Ovary (tissue), 9 donors: ENCODE data around the gene C1QTNF12. TPM values are rescaled to one million over a fixed set of nuclear protein-coding genes. Genes with fewer than 3 reads are reported as not detected.

Source experiments
- DNase-seq, 5 donors: peaks; one replicate each; pipeline ENCODE4 v3.0.0-alpha.2; 2019 to 2020
- H3K27ac ChIP-seq, 2 donors: fragments of 200-600 bp; one replicate each; pipeline versions ENCODE4 v1.5.1 to v1.8.0; 2019 to 2022
- H3K27me3 ChIP-seq: fragments of 200-600 bp; one replicate; pipeline ENCODE4 v1.8.0; 2022
- H3K36me3 ChIP-seq: fragments of 200-600 bp; sonication (generic); one replicate; pipeline ENCODE4 v1.5.1; 2019
- H3K4me1 ChIP-seq: one replicate; pipeline ENCODE4 v1.8.1; 2013; ENCODE audit warnings: mild to moderate bottlenecking, moderate library complexity; ENCODE audit not compliant: insufficient read depth
- H3K4me3 ChIP-seq: fragments of 200-600 bp; sonication (generic); one replicate; pipeline ENCODE4 v1.5.1; 2017
- H3K9me3 ChIP-seq, 2 donors: fragments of 200-600 bp in 1 of 2; sonication (generic) in 1 of 2; one replicate each; pipeline versions ENCODE4 v1.5.1 to v1.8.1; 2013 to 2019; ENCODE audit warnings: mild to moderate bottlenecking in 1 of 2, moderate library complexity in 1 of 2
- CTCF ChIP-seq, 3 donors: fragments of 450-650 bp in 2 of 3; fragments of 200-600 bp in 1 of 3; IDR thresholded peaks; one replicate each; pipeline versions ENCODE4 v1.5.1 to v1.8.0; 2016 to 2022; ENCODE audit warnings: antibody characterized with exemption in 3 of 3, mild to moderate bottlenecking in 1 of 3
- EP300 ChIP-seq: sonication (generic); formaldehyde crosslinking; IDR thresholded peaks from one replicate; pipeline ENCODE4 v1.6.1; 2017; ENCODE audit warnings: antibody characterized with exemption
- POLR2A ChIP-seq: fragments of 450-650 bp; IDR thresholded peaks from one replicate; pipeline ENCODE4 v1.6.1; 2017; ENCODE audit warnings: antibody characterized with exemption, mild to moderate bottlenecking, moderate library complexity
- WGBS, 3 donors: extraction: QIAGEN DNeasy Blood & Tissue Kit in 1 of 3; methylation state at CpG; one replicate each; pipeline versions ENCODE4 v1.1.5 to v1.1.7; 2013 to 2017; 5-methylcytosine and 5-hydroxymethylcytosine counted together
- intact Hi-C, 4 donors: fragments of 100-400 bp; cut with DNase I; formaldehyde crosslinking; loops; one replicate each; pipeline versions ENCODE4 v1.11.0 to v1.15.1; 2022 to 2023
- polyA plus RNA-seq, 2 donors: library from polyadenylated mRNA; stranded (reverse); fragments of 200-250 nt in 1 of 2; fragments of 350-450 nt in 1 of 2; fragmentation: Illumina TruSeq in 1 of 2; extraction: RNeasy Lipid Tissue Mini Kit (QIAGEN cat#74804) in 1 of 2; gene quantifications; one replicate each; pipeline ENCODE4 v1.2.3, GENCODE V29; 2013 to 2014
- total RNA-seq, 7 donors: library from RNA; depleted of rRNA in 2 of 7; stranded (reverse); fragments of >200 nt in 2 of 7; fragmentation: NEBNext Ultra II Directional in 3 of 7; extraction: Animal tissue kit (Norgen Biotek cat#: 25700) in 3 of 7; gene quantifications; one replicate each; pipeline versions ENCODE4 v1.1.0 to v1.2.4, GENCODE V29; 2016 to 2023
- donor health status: DM: no; HTN: no; CAD: no; lungs with moderate emphysema.
- donor health status: DM: no; HTN: no; CAD: no.
- donor health status: Bipolar disorder and iron deficiency.
- donor health status: DM: yes; HTN: yes; CAD: no.
- donor health status: DM: no; HTN: no; CAD: no.
- donor health status: DM: yes; HTN: yes; CAD: no.

C1QTNF12 gene
- total and polyA plus RNA-seq, 9 donors = 0.92 to 4.8 (median 1.4) TPM; not detected in 1

GRCh38 chr1:1218524-1219200 is 27.9 kb downstream of the C1QTNF12 start:
- TF ChIP-seq POLR2A (no peak), CTCF (IDR thresholded peaks at IDR 0.05) (no peak), EP300 (no peak)
- intact Hi-C loops = no loop called here
- no peaks in the 10 kb centered on the region for H3K9me3 ChIP-seq
- WGBS, 3 donors = 88 to 92% (median 92%) methylated on average over 20 to 36 of the region's 36 CpGs
- H3K27ac ChIP-seq = no peak overlapping the region
- H3K4me1 ChIP-seq = no peaks in the 10 kb centered on the region
- H3K36me3 ChIP-seq = no peaks in the 10 kb centered on the region
- DNase-seq = no peak
- no peaks in the 10 kb centered on the region for H3K27me3 ChIP-seq
- H3K4me3 ChIP-seq = no peak overlapping the region

- WGBS, 3 donors = 87 to 89% (median 87%) methylated on average over 46 to 52 of the region's 52 CpGs
These were observed 28.6 kb downstream of the C1QTNF12 start for GRCh38 chr1:1217621-1218523.

GRCh38 chr1:1216770-1217620 is 29.5 kb downstream of the C1QTNF12 start:
- H3K36me3 ChIP-seq = no peaks in the 10 kb centered on the region
- no peak for DNase-seq
- no peaks in the 10 kb centered on the region for H3K27me3 ChIP-seq
- H3K4me3 ChIP-seq = no peak overlapping the region
- no peak for TF ChIP-seq CTCF (IDR thresholded peaks at IDR 0.05)
- TF ChIP-seq EP300 = no peak
- TF ChIP-seq POLR2A = no peak
- H3K9me3 ChIP-seq = no peaks in the 10 kb centered on the region
- 91 to 93% (median 92%) methylated on average over 69 to 74 of the region's 74 CpGs for WGBS, 3 donors
- no peak overlapping the region for H3K27ac ChIP-seq
- intact Hi-C loops = no loop called here
- no peaks in the 10 kb centered on the region for H3K4me1 ChIP-seq

More at GRCh38 chr1:1217621-1218523, 28.6 kb downstream of the C1QTNF12 start:
- Histone ChIP-seq H3K27ac (no peak overlapping the region), H3K36me3 (no peaks in the 10 kb centered on the region), H3K9me3 (no peaks in the 10 kb centered on the region), H3K4me3 (no peak overlapping the region), H3K4me1 (no peaks in the 10 kb centered on the region), H3K27me3 (no peaks in the 10 kb centered on the region)
- DNase-seq = no peak
- TF ChIP-seq CTCF (IDR thresholded peaks at IDR 0.05) = no peak
- TF ChIP-seq POLR2A = no peak
- no peak for TF ChIP-seq EP300
- intact Hi-C loops = no loop called here

- no peaks in the 10 kb centered on the region for H3K27me3 ChIP-seq
- intact Hi-C loops = no loop called here
- H3K4me3 ChIP-seq = no peak overlapping the region
- no peak for DNase-seq
- WGBS, 3 donors = 81 to 88% (median 86%) methylated on average over 14 to 21 of the region's 21 CpGs
- TF ChIP-seq EP300 = no peak
- TF ChIP-seq POLR2A = no peak
- TF ChIP-seq CTCF (IDR thresholded peaks at IDR 0.05) = no peak
- no peak overlapping the region for H3K27ac ChIP-seq
- no peaks in the 10 kb centered on the region for H3K4me1 ChIP-seq
- no peaks in the 10 kb centered on the region for H3K36me3 ChIP-seq
- H3K9me3 ChIP-seq = no peaks in the 10 kb centered on the region
These were observed 30.5 kb downstream of the C1QTNF12 start for GRCh38 chr1:1215881-1216605.
